Bronchial epithelial cell (primary cell): ENCODE measurements around the gene TCF4. TPM values are rescaled to one million over a fixed set of nuclear protein-coding genes. Genes with fewer than 3 reads are reported as not detected.

ENCODE experiments used
- DNase-seq: peaks from one replicate; pipeline ENCODE4 v3.0.0-alpha.2; 2010; ENCODE audit warnings: low read depth
- FAIRE-seq: peaks from 2 replicates; lab custom pipeline; 2011; peaks lifted over from hg19 to GRCh38; lab: Jason Lieb, UNC
- H3K27me3 ChIP-seq: 2 replicates; pipeline ENCODE4 v1.5.1; 2011; ENCODE audit warnings: low read length; ENCODE audit not compliant: control insufficient read depth, insufficient read depth
- H3K36me3 ChIP-seq: 2 replicates; pipeline ENCODE4 v1.5.1; 2011; ENCODE audit warnings: low read length; ENCODE audit not compliant: control insufficient read depth, insufficient read depth
- H3K4me3 ChIP-seq: 2 replicates; pipeline ENCODE4 v1.5.1; 2011; ENCODE audit warnings: mild to moderate bottlenecking, low read depth, low read length, control low read depth
- total RNA-seq: library from RNA; depleted of rRNA; stranded (reverse); fragments of >200 nt; gene quantifications from 2 replicates; pipeline ENCODE4 v1.2.1, GENCODE V29; 2014
- TF ChIP-seq, protein P1 (sequence below): IDR thresholded peaks from 2 replicates; pipeline ENCODE4 v1.5.1; 2011; ENCODE audit warnings: mild to moderate bottlenecking, moderate library complexity, low read length, control low read depth, inconsistent platforms; ENCODE audit not compliant: insufficient read depth, severe bottlenecking

TCF4 gene
- total RNA-seq, 1 donor from 2014 or later, result 10.0 TPM

DNA sequence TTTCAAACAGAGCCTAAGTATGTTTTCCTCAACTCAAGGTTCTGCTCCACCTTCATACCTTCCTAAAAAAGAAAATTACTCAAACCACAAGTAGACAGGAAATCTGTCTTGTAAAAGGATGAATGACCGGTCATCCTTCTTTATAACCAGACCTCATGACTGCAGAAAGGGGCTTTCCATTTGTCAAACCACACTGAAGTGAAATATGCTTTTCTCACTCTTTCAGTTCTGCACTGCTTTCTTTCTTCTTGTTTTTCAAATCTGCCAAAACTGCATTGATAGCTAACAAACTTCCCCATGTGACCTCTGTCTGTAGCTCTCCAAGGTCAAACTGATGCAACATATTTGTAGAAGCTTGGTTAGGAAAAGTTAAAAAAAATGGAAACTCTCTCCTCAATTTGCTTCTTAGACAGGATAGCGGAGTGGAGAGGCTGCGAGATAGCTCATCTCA, 319.8 kb downstream of the TCF4 start:
- no peaks in the 10 kb centered on the region for H3K36me3 ChIP-seq

GRCh38 chr18:55266981-55267380, 321.0 kb downstream of the TCF4 start:
- no peak for DNase-seq
- TF ChIP-seq, protein P1, sequence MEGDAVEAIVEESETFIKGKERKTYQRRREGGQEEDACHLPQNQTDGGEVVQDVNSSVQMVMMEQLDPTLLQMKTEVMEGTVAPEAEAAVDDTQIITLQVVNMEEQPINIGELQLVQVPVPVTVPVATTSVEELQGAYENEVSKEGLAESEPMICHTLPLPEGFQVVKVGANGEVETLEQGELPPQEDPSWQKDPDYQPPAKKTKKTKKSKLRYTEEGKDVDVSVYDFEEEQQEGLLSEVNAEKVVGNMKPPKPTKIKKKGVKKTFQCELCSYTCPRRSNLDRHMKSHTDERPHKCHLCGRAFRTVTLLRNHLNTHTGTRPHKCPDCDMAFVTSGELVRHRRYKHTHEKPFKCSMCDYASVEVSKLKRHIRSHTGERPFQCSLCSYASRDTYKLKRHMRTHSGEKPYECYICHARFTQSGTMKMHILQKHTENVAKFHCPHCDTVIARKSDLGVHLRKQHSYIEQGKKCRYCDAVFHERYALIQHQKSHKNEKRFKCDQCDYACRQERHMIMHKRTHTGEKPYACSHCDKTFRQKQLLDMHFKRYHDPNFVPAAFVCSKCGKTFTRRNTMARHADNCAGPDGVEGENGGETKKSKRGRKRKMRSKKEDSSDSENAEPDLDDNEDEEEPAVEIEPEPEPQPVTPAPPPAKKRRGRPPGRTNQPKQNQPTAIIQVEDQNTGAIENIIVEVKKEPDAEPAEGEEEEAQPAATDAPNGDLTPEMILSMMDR, result no peak
- no peak overlapping the region for H3K4me3 ChIP-seq
- no peak for FAIRE-seq
- no peaks in the 10 kb centered on the region for H3K36me3 ChIP-seq
- H3K27me3 ChIP-seq, result no peaks in the 10 kb centered on the region

More for the DNA sequence above, 319.8 kb downstream of the TCF4 start:
- no peak overlapping the region for H3K4me3 ChIP-seq
- TF ChIP-seq, protein P1, result no peak
- no peaks in the 10 kb centered on the region for H3K27me3 ChIP-seq
- no peak for DNase-seq
- FAIRE-seq, result no peak

DNA sequence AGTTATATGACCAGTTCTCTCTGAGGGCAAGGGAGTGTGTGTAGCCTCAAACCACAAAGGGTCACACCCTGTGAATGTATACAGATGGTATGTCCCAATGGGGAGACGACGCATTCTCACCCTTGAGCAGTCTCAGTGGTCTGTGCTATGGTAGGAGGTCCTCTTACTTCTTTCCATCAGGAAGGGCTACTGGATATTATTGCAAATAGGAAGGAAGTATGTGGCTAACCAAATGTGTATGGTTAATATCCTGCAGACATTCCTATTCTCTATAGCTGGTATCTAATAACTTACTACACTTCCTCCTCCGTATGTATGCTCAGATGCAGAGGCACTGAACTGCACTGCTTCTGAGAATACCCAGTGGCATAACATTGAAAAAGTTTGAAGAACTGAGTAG, 322.0 kb downstream of the TCF4 start:
- TF ChIP-seq, protein P1, result no peak
- peak; percentile 56 for DNase-seq

DNA sequence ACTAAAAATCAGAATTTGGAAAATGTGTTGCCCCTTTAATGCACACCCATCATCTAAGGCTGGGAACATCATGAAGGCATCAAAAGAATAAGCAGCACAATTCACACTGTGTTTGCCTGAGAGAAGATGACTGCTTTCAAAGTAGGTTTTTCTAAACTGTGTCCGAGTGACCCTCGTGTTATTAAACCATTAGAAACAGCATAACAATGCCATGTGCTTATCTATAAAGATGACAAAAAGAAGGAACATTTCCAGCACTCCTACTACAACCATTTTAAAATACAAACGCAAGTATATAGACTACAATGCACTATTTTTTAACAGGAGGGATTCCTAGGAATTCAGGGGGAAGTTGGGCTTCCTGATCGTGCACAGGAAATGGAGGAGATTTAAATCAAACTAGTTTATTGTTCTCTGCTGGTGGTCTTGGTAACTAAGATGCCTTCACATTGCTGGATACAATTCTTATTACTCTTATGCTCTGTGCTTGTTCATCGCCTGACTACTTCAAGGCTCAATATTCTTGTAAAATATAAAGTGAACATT, 322.8 kb downstream of the TCF4 start:
- Histone ChIP-seq H3K36me3 (no peaks in the 10 kb centered on the region), H3K27me3 (no peaks in the 10 kb centered on the region), H3K4me3 (no peak overlapping the region)
- TF ChIP-seq, protein P1, result no peak
- DNase-seq, result no peak
- no peak for FAIRE-seq

More for the DNA sequence above, 322.0 kb downstream of the TCF4 start:
- Histone ChIP-seq H3K36me3 (no peaks in the 10 kb centered on the region), H3K4me3 (no peak overlapping the region), H3K27me3 (no peaks in the 10 kb centered on the region)
- FAIRE-seq, result no peak

GRCh38 chr18:55264108-55264507, 323.9 kb downstream of the TCF4 start:
- H3K4me3 ChIP-seq, result no peak overlapping the region
- H3K27me3 ChIP-seq, result no peaks in the 10 kb centered on the region
- DNase-seq (peak; percentile 68), FAIRE-seq (no peak)
- TF ChIP-seq, protein P1, result no peak
- no peaks in the 10 kb centered on the region for H3K36me3 ChIP-seq

- Histone ChIP-seq H3K36me3 (no peaks in the 10 kb centered on the region), H3K4me3 (no peak overlapping the region), H3K27me3 (no peaks in the 10 kb centered on the region)
- TF ChIP-seq, protein P1, result no peak
- FAIRE-seq (no peak), DNase-seq (no peak)
Measured at GRCh38 chr18:55262021-55262560, 325.9 kb downstream of the TCF4 start.
